Activated CD4-positive, alpha-beta T cell treated with anti-CD3 and anti-CD28 coated beads, Interleukin-2, amount 50 U/mL, for 4 hours (primary cell): ENCODE data around the gene ARHGAP5.
"Not testable (repeated sequence)": the region's sequence is repeated elsewhere in the genome, so short reads cannot be mapped to it uniquely, and the experiment has no call there.

Source experiments
- DNase-seq, 2 experiments: peaks; one replicate each; pipeline ENCODE4 v3.0.0-alpha.2; 2020

ARHGAP5 gene

DNA sequence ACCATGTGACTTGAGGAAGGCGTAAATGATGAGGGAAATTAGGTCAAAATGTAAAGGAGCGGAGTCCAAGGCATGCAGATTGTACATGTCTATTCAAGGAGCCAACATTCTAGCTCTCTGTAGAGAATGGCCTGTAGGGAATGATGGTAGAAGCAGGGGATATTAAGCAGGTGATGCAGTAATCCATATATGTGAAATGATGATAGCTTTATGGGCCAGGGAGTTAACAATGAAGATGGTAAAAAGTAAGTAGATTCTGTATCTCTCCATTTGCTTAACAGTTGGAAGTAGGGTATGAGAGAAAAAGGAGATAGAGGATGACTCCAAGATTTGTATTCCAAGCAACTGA lies 33.4 kb downstream of the ARHGAP5 start:
- no peak for DNase-seq

DNA sequence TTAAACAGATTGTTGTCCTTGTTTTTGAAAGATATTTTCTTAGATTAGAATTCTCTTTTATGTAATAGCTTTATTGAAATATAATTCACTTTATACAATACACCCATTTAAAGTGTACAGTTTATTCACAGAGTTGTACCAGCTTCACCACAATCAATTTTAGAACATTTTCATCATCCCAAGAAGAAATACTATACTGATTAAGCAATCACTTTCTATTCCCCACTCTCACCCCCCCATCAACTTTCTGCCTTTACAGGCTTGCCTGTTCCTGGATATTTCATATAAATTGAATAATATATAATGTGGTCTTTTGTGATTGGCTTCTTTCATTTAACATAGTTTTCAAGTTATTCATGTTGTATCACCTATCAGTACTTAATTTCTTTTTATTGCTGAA lies 44.4 kb downstream of the ARHGAP5 start:
- no peak for DNase-seq

DNA sequence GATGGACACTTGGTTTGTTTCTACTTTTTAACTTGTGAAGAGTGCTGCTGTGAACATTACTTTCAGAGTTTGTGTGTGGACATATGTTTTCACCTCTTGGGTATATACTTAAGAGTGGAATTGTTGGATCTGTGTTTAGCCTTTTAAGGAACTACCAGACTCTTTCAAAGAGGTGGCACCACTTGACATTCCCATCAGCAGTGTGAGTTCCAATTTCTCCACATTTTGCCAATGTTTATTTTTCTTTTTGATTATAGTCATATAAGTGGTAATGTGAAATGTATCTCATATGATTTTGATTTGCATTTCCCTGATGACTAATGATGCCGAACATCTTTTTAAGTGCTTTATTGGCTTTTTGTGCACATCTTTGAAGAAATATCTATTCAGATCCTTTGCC lies 44.8 kb downstream of the ARHGAP5 start:
- DNase-seq: no peak

DNA sequence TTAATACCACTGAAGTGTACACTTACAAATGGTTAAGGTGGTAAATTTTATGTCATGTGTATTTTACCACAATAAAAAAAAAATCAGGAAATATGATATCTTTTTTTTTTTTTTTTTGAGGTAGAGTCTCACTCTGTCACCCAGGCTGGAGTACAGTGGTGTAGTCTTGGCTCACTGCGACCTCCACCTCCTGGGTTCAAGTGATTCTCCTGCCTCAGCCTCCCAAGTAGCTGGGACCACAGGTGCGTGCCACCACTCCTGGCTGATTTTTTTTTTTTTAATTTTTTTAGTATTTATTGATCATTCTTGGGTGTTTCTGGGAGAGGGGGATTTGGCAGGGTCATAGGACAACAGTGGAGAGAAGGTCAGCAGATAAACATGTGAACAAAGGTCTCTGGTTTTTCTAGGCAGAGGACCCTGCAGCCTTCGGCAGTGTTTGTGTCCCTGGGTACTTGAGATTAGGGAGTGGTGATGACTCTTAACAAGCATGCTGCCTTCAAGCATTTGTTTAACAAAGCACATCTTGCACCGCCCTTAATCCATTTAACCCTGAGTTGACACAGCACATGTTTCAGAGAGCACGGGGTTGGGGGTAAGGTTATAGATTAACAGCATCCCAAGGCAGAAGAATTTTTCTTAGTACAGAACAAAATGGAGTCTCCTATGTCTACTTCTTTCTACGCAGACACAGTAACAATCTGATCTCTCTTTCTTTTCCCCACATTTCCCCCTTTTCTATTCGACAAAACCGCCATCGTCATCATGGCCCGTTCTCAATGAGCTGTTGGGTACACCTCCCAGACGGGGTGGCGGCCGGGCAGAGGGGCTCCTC lies 50.0 kb downstream of the ARHGAP5 start:
- not testable (repeated sequence) for DNase-seq

DNA sequence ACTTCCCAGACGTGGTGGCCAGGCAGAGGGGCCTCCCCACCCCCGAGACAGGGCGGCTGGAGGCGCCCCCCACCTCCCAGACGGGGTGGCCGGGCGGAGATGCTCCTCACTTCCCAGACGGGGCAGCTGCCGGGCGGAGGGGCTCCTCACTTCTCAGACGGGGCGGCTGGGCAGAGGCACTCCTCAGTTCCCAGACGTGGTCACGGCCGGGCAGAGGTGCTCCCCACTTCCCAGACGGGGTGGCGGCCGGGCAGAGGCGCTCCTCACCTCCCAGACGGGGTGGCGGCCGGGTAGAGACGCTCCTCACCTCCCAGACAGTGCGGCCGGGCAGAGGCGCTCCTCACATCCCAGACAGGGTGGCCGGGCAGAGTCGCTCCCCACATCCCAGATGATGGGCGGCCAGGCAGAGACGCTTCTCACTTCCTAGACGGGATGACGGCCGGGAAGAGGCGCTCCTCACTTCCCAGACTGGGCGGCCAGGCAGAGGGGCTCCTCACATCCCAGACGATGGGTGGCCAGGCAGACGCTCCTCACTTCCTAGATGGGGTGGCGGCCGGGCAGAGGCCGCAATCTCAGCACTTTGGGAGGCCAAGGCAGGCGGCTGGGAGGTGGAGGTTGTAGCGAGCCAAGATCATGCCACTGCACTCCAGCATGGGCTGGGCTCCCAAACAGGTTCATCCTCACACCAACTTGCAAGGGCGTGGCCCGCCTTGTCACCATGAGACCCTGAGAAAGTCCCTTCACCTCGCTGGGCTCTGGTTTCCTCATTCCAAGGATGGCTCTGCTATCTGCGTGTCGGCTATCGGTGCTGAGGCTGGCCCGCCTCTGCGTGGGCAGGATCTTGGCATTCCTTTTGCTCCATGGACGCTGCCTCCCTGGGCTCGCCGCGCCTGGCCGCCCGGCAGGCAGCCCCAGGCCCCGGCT lies 50.9 kb downstream of the ARHGAP5 start:
- DNase-seq: not testable (repeated sequence)

DNA sequence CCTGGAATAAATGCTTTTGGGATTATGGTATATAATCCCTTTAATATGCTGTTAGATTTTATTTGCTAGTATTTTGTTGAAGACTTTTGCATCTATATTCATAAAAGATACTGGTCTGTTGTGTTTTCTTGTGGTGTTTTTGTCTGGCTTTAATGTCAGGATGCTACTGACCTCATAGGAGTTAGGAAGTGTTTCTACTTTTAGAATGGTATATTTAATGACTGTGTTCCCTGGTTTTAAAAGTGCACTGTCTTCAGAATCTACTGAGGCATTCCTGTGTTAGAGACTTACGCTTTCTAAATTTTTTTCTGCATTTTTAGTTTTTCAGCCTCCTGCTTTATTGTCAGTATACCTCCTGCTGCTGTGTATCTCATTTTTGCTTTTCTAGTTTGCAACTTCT lies 51.6 kb downstream of the ARHGAP5 start:
- no peak for DNase-seq

DNA sequence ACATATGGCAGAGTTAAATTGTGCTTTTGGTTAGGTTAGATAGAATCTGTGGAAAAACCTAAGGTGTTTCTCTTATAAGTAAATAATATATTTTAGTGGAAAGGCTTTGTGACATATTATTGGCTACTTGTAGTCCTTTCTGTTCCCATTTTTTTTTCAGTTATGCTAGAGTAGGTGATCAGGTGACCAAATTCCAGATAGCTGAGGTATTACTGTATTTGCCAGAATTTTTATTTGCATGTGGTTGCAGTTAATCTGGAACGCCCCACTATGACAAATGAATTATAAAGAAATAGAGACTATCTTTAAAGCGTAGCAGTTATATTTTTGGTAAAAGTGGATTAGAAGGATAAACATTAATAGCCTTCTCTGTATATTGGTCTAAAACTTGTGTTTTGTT lies 52.0 kb downstream of the ARHGAP5 start:
- DNase-seq: no peak

DNA sequence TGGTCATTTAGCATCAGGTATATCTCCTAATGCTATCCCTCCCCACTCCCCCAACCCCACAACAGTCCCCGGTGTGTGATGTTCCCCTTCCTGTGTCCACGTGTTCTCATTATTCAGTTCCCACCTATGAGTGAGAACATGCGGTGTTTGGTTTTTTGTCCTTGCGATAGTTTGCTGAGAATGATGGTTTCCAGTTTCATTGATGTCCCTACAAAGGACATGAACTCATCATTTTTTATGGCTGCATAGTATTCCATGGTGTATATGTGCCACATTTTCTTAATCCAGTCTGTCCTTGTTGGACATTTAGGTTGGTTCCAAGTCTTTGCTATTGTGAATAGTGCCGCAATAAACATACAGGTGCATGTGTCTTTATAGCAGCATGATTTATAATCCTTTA lies 54.6 kb downstream of the ARHGAP5 start:
- not testable (repeated sequence) for DNase-seq

DNA sequence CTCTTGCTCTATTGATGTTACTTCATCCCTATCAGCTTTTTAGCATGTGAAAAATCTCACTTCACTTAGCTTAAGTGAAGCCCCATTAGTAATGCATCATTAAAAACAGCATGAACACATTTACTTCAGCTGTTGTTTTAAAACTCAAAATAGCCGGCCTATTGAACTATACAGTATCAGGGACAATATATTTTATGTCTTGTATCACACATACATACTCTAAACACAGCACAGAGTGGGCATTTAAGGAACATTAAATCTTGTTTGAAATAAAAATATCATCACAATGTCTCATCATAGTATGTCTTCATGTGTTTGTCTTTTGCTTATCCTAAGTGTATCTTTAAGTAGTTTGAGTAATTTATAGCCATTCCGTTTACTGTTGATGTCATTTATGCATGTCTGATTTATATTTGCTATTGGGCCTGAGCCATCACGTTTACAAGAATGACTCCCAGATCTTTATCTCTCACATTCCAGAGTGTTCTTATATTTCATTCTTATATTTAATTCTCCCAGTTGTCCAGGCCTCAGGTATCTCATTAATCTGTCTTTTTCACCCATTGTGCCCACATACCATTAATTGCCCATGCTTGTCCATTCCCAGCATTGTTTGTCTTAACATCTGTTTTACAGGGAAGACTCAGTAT lies 57.5 kb downstream of the ARHGAP5 start:
- DNase-seq: no peak

DNA sequence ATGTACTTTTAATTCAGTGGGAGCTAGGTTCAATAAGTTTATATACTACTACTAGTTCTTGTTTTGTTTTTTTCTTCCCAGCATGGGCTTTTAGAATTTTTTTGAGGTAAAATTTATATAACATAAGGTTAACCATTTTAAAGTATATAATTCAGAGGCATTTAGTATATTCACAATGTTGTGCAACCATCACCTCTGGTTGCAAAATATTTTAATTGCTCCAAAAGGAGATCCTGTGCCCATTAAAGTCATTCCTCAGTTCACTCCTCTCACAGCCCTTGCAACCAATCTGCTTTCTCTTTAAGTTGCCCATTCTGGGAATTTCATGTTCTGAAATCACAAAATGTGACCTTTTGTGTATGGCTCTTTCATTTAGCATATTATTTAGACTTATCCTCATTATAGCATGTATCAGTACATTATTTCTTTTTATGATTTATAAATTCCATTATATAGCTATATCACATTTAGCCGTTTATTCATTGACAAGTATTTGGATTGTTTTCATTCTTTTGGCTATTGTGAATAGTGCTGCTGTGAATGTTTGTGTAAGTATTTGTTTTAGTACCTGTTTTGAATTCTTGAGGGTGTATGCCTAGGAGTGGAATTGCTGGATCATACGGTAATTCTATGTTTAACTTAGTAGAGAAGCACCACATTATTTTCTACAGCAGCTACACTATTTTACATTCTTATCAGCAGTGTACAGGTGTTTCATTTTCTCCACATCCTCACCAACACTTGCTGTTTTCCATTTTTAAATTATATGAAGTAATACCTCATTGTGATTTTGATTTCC lies 59.1 kb downstream of the ARHGAP5 start:
- no peak for DNase-seq

DNA sequence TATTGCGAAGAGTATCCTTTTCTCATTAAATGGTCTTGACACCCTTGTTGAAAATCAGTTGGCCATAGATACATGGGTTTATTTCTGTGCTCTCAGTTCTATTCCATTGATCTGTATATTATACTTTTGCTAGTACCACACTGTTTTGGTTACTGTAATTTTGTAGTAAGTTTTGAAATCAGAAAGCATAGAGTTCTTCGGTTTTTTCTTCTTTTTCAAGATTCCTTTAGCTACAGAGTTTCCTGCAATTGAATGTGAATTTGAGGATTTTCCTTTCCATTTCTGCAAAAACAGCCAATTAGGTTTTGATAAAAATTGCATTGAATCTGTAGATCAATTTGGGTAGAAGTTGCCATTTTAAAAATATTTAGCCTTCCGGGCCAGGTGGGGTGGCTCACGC lies 60.2 kb downstream of the ARHGAP5 start:
- no peak for DNase-seq

DNA sequence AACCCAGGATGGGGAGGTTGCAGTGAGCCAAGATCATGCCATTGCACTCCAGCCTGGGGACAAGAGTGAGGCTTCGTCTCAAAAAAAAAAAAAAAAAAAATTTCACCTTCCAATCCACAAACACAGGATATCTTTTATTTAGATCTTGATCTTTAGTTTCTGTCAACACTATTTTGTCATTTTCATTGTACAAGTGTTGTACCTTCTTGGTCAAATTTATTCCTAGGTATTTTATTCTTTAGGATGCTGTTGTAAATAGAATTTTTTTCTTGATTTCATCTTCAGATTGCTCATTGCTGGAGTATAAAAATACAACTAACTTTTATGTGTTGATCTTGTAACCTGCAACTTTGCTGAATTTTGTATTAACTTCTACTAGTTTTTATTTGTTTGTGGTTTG lies 60.8 kb downstream of the ARHGAP5 start:
- DNase-seq: no peak

DNA sequence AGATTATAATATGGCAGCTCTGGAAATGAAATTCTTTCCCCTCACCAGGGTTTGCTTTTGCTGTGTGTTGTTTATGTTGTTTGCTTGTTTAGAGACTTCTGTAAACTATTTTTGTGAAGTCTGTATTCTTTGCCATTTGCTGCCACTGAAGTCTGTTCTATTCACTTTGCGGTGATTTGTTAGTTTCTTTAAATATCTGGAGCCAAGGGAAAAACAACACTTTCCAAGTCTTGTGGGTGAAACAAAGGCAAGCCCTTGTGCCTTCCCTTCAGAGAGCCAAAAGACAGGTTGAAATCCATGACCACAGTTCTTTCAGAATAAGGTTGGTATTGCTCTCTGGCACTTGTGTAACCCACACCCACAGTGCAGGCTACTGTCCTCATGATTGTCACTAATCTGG lies 65.2 kb downstream of the ARHGAP5 start:
- no peak for DNase-seq

DNA sequence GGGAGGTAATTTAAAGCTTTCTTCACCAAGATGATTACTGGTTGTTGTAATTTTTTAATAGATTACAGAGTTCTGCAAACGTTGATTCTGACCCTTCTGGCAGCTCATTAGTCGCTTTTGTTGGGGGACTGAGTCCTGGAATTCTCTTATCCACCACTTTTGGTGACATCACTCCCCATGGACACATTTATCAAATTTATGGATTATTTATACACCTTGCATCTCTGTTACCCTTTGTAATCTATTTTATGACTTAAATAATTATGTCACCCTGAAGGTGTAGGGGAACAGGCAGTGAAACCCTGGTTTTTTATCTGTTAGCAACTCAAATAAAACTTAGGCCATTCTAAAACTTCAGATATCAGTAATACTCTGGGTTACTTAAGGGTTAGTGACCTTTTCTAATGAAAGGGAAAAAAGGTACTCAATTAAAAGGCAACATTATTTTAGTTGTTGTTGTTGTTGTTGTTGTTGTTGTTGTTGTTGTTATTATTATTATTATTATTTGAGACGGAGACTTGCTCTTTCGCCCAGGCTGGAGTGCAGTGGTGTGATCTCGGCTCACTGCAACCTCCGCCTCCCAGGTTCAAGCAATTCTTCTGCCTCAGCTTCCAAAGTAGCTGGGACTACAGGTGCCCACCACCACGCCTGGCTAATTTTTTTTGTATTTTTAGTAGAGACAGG lies 65.8 kb downstream of the ARHGAP5 start:
- DNase-seq: no peak

DNA sequence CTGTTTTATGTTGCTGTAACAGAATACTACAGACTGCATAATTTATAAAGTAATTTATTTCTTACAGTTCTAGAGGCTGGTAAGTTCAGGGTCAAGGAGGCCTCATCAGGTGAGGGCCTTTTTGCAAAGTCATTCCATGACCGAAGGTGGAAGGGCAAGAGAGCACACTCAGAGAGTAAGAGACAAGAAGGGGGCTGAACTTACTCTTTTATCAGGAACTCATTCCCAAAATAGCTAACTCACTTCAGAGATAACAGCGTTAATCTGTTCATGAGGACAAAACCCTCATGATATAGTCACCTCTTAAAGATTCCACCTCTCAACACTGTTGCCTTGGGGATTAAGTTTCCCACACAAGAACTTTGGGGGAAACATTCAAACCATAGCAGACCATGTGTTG lies 73.3 kb downstream of the ARHGAP5 start:
- DNase-seq: no peak

DNA sequence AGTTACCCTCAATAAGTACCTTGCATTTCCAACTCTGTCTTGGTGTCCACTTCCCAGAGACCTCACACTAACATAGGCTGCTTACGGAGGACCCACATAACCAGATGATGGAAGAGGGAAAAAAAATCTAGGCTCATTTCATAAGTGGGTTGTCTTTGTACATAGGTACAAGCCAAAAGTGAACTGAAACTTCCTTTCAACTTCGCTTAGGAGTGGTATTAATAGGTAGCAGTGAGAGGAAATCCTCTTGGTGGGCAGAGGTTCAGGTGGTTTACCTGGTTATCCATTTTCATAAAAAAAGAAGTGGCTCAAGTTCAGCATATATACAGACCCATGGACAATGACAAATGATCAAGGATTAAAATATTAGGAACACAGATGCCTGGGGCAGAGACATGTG lies 88.9 kb downstream of the ARHGAP5 start:
- no peak for DNase-seq

DNA sequence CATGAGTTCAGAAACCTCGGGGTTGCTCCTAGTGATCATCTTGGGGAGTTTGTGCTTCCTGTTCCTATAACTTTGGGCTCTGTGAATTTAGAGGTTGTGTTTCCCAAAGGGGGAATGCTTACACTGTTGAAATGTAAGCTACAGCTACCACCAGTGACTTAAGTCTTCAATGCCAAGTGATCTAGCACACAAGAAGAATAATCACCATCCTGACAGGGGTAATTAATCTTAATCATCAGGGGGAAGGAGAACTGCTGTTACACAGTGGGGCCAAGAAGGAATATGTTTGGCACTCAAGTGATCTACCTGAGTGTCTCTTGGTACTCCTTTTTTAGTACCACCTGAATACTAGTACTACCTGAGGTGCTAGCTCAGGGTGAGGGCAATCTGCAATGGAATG lies 89.8 kb downstream of the ARHGAP5 start:
- DNase-seq: no peak

DNA sequence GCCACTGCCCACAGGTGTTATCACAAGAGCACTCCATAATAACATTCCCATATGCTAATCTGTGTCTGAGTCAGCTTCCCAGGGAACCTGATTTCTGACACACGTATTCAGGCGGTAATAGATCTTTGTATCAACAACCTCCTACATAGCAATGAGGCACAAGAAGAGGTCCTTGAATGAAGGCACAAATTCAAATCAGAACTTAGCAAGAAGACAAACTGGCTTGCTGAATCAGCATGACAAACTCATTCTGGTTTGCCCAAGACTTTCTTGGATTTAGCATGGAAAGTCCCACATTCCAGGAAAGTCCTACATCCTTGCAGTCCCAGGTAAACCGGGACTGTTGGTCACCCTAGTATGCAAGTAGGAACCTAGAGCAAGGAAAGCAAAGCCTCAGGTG lies 90.8 kb downstream of the ARHGAP5 start:
- no peak for DNase-seq

DNA sequence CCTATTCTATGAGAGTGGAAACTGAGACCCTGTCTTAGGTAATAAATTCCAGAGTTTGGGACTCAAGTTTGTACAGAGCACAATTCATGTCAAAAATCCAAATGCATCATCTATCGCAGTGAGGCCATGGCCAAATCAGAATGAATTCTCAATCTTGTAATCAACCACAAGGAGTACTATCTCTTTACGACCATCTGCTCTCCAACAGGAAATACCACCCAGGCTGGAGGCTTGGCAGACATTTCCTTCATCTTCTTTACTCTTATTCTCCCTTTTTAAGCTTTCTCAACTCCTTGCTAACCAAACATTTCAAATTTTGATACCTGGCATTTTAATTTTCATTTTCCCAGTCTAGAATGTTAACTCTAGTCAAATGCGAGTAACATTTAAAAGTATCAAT lies 92.1 kb downstream of the ARHGAP5 start:
- DNase-seq: no peak

DNA sequence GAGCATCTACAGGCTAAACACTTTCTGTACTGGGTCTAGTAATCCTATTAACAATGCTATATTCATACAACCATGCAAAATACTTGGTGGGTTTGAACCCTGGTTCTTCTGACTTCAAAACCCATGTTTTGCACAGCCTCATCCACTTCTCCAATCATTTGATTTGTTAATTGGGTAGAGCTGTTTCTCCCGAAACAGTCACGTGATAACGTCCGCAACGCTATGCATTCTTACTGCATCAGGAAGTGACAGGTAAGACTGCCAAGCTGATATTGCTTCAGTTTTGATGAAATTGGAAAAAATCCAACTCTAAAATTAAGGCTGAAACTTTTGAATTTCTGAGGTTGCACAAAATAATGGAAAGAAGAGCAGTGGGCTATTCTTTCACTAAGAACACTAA lies 94.4 kb downstream of the ARHGAP5 start:
- DNase-seq: no peak

DNA sequence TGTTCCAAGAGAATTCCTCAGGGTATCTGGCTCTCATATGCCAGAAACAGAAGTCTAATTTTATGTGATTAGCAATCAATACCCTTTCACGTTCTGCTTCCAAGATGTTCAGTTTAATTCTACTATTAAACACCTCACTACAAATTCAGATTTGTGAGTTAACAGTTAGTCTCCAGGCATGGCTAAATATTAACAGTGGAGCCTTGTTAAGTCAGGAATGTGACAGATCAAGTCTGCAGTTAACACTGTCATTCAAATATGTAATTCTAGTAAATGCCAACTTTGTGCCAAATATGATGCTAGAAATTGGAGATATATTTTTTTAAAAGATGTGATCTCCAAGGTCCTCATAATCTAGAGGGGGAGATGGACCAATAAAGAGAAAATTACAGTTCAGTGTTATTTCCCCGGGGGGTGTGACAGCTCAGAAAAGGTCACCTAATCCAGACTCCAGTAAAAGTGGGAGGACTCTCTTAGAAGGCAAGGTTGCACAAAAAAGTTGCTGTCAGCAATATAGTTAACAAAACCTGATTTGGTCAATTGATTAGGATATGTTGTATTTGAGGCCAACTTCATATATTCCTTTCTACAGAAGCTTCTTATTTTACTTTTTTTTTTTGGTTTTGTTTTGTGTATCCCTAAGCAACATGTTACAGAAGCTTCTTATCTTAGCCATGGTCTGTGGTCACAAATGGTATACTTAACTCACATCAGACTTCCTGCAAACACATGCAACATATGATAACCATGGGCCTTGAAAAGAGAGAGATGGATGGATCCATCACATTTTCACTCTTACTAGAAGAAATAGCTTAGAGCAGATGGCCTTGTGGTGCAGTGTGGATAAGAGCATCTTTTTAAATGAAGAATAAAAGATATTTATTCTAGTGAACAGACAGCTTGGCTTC lies 106.3 kb downstream of the ARHGAP5 start:
- DNase-seq: no peak
